ENCODE measurements around the gene PTPRS.
"Not testable (repeated sequence)": the region's sequence is repeated elsewhere in the genome, so short reads cannot be mapped to it uniquely, and the experiment has no call there.

The PTPRS gene

DNA sequence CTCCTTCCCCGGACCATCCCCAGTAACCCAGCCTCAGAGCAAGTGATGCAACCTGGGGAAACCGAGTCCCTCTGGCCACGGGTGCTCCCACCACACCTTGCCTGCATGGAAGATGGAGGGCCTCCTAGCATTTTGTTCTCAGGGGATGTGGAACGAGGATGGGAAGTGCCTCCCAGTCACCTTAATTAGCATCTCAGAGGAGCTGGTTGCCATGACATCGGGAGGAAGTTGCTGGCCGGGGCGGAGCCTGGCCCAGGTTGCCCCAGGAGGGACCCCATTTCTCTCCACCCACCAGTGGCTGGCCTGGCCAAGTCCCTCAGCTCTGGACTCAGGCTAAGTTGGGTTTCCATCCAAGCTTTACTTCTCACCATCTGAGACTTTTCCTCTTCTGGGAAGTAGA lies 24.1 kb upstream of the PTPRS start:
- no peak overlapping the region for H3K4me3 ChIP-seq (ENCODE audit: low read depth, low read length)
- H3K9me3 ChIP-seq (ENCODE audit: control insufficient read depth, insufficient read depth, low read depth, low read length), result no peaks in the 10 kb centered on the region
- no peaks in the 10 kb centered on the region for H3K36me3 ChIP-seq (ENCODE audit: control insufficient read depth in 2 of 2, insufficient read depth in 1 of 2, low read length in 2 of 2)
- TF ChIP-seq, protein P1, sequence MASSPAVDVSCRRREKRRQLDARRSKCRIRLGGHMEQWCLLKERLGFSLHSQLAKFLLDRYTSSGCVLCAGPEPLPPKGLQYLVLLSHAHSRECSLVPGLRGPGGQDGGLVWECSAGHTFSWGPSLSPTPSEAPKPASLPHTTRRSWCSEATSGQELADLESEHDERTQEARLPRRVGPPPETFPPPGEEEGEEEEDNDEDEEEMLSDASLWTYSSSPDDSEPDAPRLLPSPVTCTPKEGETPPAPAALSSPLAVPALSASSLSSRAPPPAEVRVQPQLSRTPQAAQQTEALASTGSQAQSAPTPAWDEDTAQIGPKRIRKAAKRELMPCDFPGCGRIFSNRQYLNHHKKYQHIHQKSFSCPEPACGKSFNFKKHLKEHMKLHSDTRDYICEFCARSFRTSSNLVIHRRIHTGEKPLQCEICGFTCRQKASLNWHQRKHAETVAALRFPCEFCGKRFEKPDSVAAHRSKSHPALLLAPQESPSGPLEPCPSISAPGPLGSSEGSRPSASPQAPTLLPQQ (tag by site-specific recombination; IDR thresholded peaks at IDR 0.05), result no peak
- no peak for TF ChIP-seq ZNF202 (tag by site-specific recombination; IDR thresholded peaks at IDR 0.05; ENCODE audit: borderline replicate concordance)
- TF ChIP-seq ZEB2 (tag by site-specific recombination; IDR thresholded peaks at IDR 0.05), result no peak
- TF ChIP-seq, protein P2, sequence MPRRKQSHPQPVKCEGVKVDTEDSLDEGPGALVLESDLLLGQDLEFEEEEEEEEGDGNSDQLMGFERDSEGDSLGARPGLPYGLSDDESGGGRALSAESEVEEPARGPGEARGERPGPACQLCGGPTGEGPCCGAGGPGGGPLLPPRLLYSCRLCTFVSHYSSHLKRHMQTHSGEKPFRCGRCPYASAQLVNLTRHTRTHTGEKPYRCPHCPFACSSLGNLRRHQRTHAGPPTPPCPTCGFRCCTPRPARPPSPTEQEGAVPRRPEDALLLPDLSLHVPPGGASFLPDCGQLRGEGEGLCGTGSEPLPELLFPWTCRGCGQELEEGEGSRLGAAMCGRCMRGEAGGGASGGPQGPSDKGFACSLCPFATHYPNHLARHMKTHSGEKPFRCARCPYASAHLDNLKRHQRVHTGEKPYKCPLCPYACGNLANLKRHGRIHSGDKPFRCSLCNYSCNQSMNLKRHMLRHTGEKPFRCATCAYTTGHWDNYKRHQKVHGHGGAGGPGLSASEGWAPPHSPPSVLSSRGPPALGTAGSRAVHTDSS (tag by site-specific recombination; IDR thresholded peaks at IDR 0.05), result no peak
- no peak for TF ChIP-seq REPIN1 (tag by site-specific recombination; IDR thresholded peaks at IDR 0.05; ENCODE audit: low read depth)
- no peak for TF ChIP-seq ZNF621 (tag by site-specific recombination; IDR thresholded peaks at IDR 0.05)
- TF ChIP-seq RBAK (tag by site-specific recombination; IDR thresholded peaks at IDR 0.05), result no peak
- no peak for TF ChIP-seq ZBTB17 (tag by site-specific recombination; IDR thresholded peaks at IDR 0.05)
- TF ChIP-seq ZNF24 (tag by site-specific recombination; IDR thresholded peaks at IDR 0.05), result no peak
- no peak for TF ChIP-seq OVOL3 (tag by site-specific recombination; IDR thresholded peaks at IDR 0.05)
- no peak for TF ChIP-seq ZNF354C (tag by site-specific recombination; IDR thresholded peaks at IDR 0.05; ENCODE audit: borderline replicate concordance, low read depth)
- TF ChIP-seq FEZF1 (tag by site-specific recombination; IDR thresholded peaks at IDR 0.05), result no peak
- TF ChIP-seq, protein P3, sequence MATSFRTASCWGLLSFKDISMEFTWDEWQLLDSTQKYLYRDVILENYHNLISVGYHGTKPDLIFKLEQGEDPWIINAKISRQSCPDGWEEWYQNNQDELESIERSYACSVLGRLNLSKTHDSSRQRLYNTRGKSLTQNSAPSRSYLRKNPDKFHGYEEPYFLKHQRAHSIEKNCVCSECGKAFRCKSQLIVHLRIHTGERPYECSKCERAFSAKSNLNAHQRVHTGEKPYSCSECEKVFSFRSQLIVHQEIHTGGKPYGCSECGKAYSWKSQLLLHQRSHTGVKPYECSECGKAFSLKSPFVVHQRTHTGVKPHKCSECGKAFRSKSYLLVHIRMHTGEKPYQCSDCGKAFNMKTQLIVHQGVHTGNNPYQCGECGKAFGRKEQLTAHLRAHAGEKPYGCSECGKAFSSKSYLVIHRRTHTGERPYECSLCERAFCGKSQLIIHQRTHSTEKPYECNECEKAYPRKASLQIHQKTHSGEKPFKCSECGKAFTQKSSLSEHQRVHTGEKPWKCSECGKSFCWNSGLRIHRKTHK (tag by site-specific recombination; IDR thresholded peaks at IDR 0.05), result no peak
- H3K4me1 ChIP-seq (ENCODE audit: control insufficient read depth, insufficient read depth, low read length), result no peaks in the 10 kb centered on the region
- H3K27ac ChIP-seq (ENCODE audit: extremely low read depth, low read depth, low read length), result no peak overlapping the region
- ChIA-PET CTCF (interaction anchor here (0.9 kb wide), 1 partner anchor 10 kb away, joined by 6 read pairs; no protein-coding TSS in a partner anchor), POLR2A (no interaction called here)

DNA sequence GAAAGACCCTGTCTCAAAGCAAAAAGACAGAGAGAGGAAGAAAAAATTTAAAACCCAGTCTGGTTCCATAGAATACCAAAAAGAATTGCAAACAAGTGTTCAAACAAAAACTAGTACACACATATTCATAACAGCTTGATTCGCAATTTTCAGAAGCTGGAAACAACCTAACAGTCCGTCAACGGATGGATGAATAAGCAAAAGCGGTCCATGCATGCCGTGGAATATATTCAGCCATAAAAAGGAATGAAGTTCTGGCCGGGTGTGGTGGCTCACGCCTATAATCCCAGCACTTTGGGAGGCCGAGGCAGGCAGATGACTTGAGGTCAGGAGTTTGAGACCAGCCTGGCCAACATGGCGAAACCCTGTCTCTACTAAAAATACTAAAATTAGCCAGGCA lies 21.2 kb upstream of the PTPRS start:
- POLR2A ChIA-PET; H3K4me1 ChIP-seq (ENCODE audit: control insufficient read depth, insufficient read depth, low read length): not testable (repeated sequence)

DNA sequence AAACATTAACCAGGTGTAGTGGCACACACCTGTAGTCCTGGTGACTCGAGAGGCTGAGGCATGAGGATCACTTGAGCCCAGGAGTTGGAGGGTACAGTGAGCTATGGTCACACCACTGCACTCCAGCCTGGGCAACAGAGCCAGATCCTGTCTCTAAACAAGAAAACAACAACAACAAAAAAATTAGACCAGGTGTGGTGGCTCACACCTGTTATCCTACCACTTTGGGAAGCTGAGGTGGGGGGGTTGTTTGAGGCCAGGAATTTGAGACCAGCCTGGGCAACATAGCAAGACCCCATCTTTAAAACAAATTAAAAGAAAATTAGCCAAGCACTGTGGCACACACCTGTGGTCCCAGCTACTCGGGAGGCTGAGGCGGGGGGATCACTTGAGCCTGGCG lies 20.8 kb upstream of the PTPRS start:
- CTCF ChIA-PET, result no interaction called here
- Histone ChIP-seq H3K4me1 (ENCODE audit: control insufficient read depth, insufficient read depth, low read length) (no peaks in the 10 kb centered on the region), H3K4me3 (ENCODE audit: low read depth, low read length) (no peak overlapping the region), H3K9me3 (ENCODE audit: control insufficient read depth, insufficient read depth, low read depth, low read length) (no peaks in the 10 kb centered on the region), H3K27ac (ENCODE audit: extremely low read depth, low read depth, low read length) (no peak overlapping the region), H3K36me3 (ENCODE audit: control insufficient read depth in 2 of 2, insufficient read depth in 1 of 2, low read length in 2 of 2) (no peaks in the 10 kb centered on the region)
- POLR2A ChIA-PET, result no interaction called here
- no peak for TF ChIP-seq ZFP41 (tag by site-specific recombination; IDR thresholded peaks at IDR 0.05; ENCODE audit: borderline replicate concordance)
- peak; percentile 54 for TF ChIP-seq ZNF121 (tag by site-specific recombination; IDR thresholded peaks at IDR 0.05)
- no peak for TF ChIP-seq ZNF530 (tag by site-specific recombination; IDR thresholded peaks at IDR 0.05; ENCODE audit: low read depth)

More for the DNA sequence above, 21.2 kb upstream of the PTPRS start:
- H3K36me3 ChIP-seq (ENCODE audit: control insufficient read depth in 2 of 2, insufficient read depth in 1 of 2, low read length in 2 of 2); H3K27ac ChIP-seq (ENCODE audit: extremely low read depth, low read depth, low read length); H3K4me3 ChIP-seq (ENCODE audit: low read depth, low read length); CTCF ChIA-PET; H3K9me3 ChIP-seq (ENCODE audit: control insufficient read depth, insufficient read depth, low read depth, low read length): not testable (repeated sequence)
